A549 (cell line): ENCODE data around the gene ATF3. TPM values are rescaled to one million over a fixed set of nuclear protein-coding genes. Genes with fewer than 3 reads are reported as not detected.

Experiments
- ATAC-seq, 2 experiments: fragments of 200-7000 bp in 1 of 2; fragments of >200 bp in 1 of 2; cut with Nextera tagmentation in 1 of 2; cut with Tn5 transposase in 1 of 2; 3 replicates each; pipeline versions ENCODE4 v1.8.0 to v1.9.1; 2018 to 2020; ENCODE audit warnings: mild to moderate bottlenecking in 1 of 2, moderate library complexity in 1 of 2
- CTCF ChIA-PET: fragments of 300-600 bp; sonication (Branson Sonifier 250); formaldehyde crosslinking; extraction: SDS; loops from one replicate; lab custom pipeline; 2021; ENCODE audit warnings: antibody characterized with exemption, inconsistent platforms; lab: Yijun Ruan, JAX
- POLR2A ChIA-PET: fragments of 350-600 bp; formaldehyde crosslinking; extraction: SDS; loops from one replicate; lab custom pipeline; 2021; ENCODE audit warnings: antibody characterized with exemption, inconsistent platforms; lab: Yijun Ruan, JAX
- DNase-seq, 2 experiments: peaks; one replicate each; pipeline versions ENCODE4 v3.0.0 to v3.0.0-alpha.2; 2011 to 2016; ENCODE audit warnings: low read depth in 1 of 2, low spot score in 1 of 2
- FAIRE-seq: peaks from 2 replicates; lab custom pipeline; 2011; peaks lifted over from hg19 to GRCh38; lab: Jason Lieb, UNC
- H3K27ac ChIP-seq, 2 experiments: fragments of >200 bp; sonication (Bioruptor Twin); formaldehyde crosslinking; 3 replicates each; pipeline ENCODE4 v1.5.1; 2016 to 2017
- H3K4me1 ChIP-seq: fragments of >200 bp; sonication (Bioruptor Twin); formaldehyde crosslinking; 3 replicates; pipeline ENCODE4 v1.6.1; 2016
- H3K4me2 ChIP-seq: fragments of >200 bp; sonication (Bioruptor Twin); formaldehyde crosslinking; 3 replicates; pipeline ENCODE4 v1.6.1; 2016
- H3K4me3 ChIP-seq: fragments of >200 bp; sonication (Bioruptor Twin); formaldehyde crosslinking; 3 replicates; pipeline ENCODE4 v1.5.1; 2016
- H3K9me3 ChIP-seq: fragments of >200 bp; sonication (Bioruptor Twin); formaldehyde crosslinking; 3 replicates; pipeline ENCODE4 v1.6.1; 2016
- CBX8 ChIP-seq: fragments of 200-600 bp; sonication (generic); IDR thresholded peaks from 2 replicates; pipeline ENCODE4 v1.6.1; 2016
- EHF ChIP-seq: fragments of 250-450 bp; sonication (Bioruptor Pico); IDR thresholded peaks from 2 replicates; pipeline ENCODE4 v1.5.0; 2020; ENCODE audit warnings: mild to moderate bottlenecking
- FOSL2 ChIP-seq, 2 experiments: fragments of 450-650 bp in 1 of 2; fragments of >200 bp in 1 of 2; sonication (Bioruptor Twin) in 1 of 2; formaldehyde crosslinking; IDR thresholded peaks; 2 replicates each; pipeline versions ENCODE4 v1.5.0 to v1.6.1; 2016 to 2020; ENCODE audit warnings: mild to moderate bottlenecking in 1 of 2, moderate library complexity in 1 of 2
- HEYL ChIP-seq: fragments of 250-450 bp; sonication (Bioruptor Pico); IDR thresholded peaks from 2 replicates; pipeline ENCODE4 v1.8.0; 2021; ENCODE audit warnings: mild to moderate bottlenecking, moderate library complexity
- HOXB13 ChIP-seq: fragments of 250-450 bp; sonication (Bioruptor Pico); IDR thresholded peaks from 2 replicates; pipeline ENCODE4 v1.5.0; 2020; ENCODE audit warnings: low read depth, mild to moderate bottlenecking, moderate library complexity
- JUN ChIP-seq, 2 experiments: fragments of >200 bp; sonication (Bioruptor Twin); formaldehyde crosslinking; IDR thresholded peaks; 2 replicates in 1 of 2; 3 replicates in 1 of 2; pipeline ENCODE4 v1.6.1; 2016 to 2017
- JUNB ChIP-seq: fragments of >200 bp; sonication (Bioruptor Twin); formaldehyde crosslinking; IDR thresholded peaks from 2 replicates; pipeline ENCODE4 v1.6.1; 2016
- MAZ ChIP-seq: fragments of 150-350 bp; IDR thresholded peaks from 2 replicates; pipeline ENCODE4 v1.6.1; 2014; ENCODE audit warnings: antibody characterized with exemption, low read depth, low read length, borderline replicate concordance
- NPAS2 ChIP-seq: fragments of 250-450 bp; sonication (Bioruptor Pico); IDR thresholded peaks from 2 replicates; pipeline ENCODE4 v1.8.0; 2022; ENCODE audit warnings: mild to moderate bottlenecking, moderate library complexity, borderline replicate concordance
- PHF8 ChIP-seq: fragments of 200-600 bp; sonication (generic); IDR thresholded peaks from 2 replicates; pipeline ENCODE4 v1.6.1; 2016; ENCODE audit warnings: low read depth, mild to moderate bottlenecking, antibody characterized with exemption, moderate library complexity, borderline replicate concordance
- WGBS: methylation state at CpG from one replicate; pipeline ENCODE4 v1.1.6; 2017; ENCODE audit errors: missing lambda C conversion rate; 5-methylcytosine and 5-hydroxymethylcytosine counted together
- polyA plus RNA-seq, 4 experiments: library from polyadenylated mRNA; depleted of rRNA in 3 of 4; stranded (reverse); fragments of >200 nt; fragmentation: RNase III in 1 of 4; extraction: RNeasy Plus Mini Kit Qiagen cat#74134 plus additional on column Dnase treatment in 1 of 4; gene quantifications; 2 replicates in 3 of 4; 3 replicates in 1 of 4; pipeline ENCODE4 v1.2.3, GENCODE V29; 2011 to 2017
- TF ChIP-seq, protein P1 (sequence below): fragments of 200-600 bp; sonication (generic); IDR thresholded peaks from 2 replicates; pipeline ENCODE4 v1.6.1; 2016; ENCODE audit warnings: antibody characterized with exemption, mild to moderate bottlenecking, moderate library complexity
- TF ChIP-seq, protein P2 (sequence below): fragments of >200 bp; sonication (Bioruptor Twin); formaldehyde crosslinking; IDR thresholded peaks from 2 replicates; pipeline ENCODE4 v1.6.1; 2016

ATF3 gene
- polyA plus RNA-seq, 2 of the 4 experiments (the other 2 are of a cell fraction) = 4.4 to 62.9 TPM

- no peak overlapping the region for H3K4me3 ChIP-seq
- no peak overlapping the region for H3K27ac ChIP-seq
- ATAC-seq (no peak), FAIRE-seq (no peak), DNase-seq (no peak)
- no peak overlapping the region for H3K4me2 ChIP-seq
- POLR2A ChIA-PET = interaction anchor here (2.6 kb wide), 1 partner anchor 7 kb away, joined by 13 read pairs; the partner anchor contains the start of gene ATF3
- peaks cover 20% of the 10 kb centered on the region for H3K4me1 ChIP-seq
- H3K9me3 ChIP-seq = no peaks in the 10 kb centered on the region
- WGBS = 41% methylated on average over 2 of the region's 2 CpGs
- CTCF ChIA-PET = interaction anchor here (4.9 kb wide), 1 partner anchor 123 kb away, joined by 57 read pairs; no protein-coding TSS in a partner anchor
- TF ChIP-seq EHF (CRISPR knock-in tag) (no peak), FOSL2 (IDR thresholded peaks at IDR 0.05) (no peak), FOSL2 (CRISPR knock-in tag; IDR thresholded peaks at IDR 0.05) (0 out of 2 replicates have a peak, but pooled peaks have one; percentile 17)
These were observed 7.6 kb upstream of the ATF3 start for GRCh38 chr1:212600980-212601379.

DNA sequence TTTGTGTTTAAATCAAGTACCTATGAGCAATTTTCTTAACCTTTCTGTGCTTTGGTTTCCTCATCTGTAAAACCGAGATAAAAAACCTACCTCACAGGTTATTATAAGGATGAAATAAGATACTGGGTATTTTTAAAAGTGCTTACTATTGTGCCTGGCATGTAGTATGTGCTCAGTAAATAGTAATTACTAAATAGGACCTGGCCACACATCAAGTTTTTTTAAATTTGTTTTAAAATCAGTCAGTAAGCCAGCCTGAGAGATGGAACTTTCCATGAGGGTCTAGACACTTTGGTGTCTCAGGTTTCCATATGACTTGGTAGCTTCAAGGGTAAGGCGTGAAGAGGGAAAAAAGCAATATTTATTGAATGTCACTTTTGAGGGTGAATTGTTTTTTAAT, 7.0 kb upstream of the ATF3 start:
- H3K27ac ChIP-seq = no peak overlapping the region
- WGBS = 53% methylated on average over 2 of the region's 2 CpGs
- CTCF ChIA-PET = interaction anchor here (0.7 kb wide), 1 partner anchor 124 kb away, joined by 3 read pairs; no protein-coding TSS in a partner anchor

DNA sequence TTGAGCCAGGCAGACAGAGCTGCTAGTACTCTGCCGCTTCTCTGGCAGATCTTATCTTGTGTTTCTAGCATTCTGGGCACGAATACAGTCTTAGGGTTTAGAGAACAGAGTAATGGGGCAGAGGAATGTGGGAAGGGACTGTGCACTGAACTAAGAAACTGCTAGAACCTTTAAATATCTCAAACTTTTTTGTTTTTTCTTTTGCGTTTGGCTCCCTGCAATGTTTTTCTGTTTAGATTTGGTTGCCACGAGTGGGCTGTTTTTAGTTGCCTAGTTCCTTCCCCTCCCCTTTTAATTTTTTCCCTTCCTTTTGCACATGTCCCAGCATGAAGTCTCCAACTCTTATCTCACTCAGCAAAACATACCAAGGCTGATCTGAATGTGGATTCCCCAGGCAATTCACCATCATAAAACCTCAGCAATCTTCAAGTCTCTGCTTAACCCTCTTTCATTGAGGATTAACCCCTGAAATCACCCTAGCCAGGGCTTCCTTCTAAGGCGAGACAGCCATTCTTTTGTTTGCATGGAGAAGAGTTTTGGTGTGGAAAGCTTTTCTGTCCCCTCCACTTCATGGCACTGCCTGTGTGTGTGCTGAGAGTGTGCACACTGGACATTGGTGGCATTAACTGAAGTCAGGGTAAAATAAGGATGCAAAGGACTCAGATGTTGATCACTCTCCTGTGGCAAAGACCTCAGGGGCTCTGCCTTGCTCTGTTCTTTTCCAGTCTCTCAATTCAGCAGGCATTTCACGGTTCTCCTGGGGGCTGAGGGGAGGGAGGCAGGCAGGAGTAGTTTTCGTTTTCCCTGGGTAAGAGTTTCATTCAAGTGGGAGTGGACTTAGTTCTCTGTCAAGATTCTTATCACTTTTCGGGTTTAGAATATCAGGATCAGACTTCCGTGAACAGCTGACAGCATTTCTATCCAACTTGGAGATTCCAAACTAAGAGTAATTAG, 2.8 kb upstream of the ATF3 start:
- Histone ChIP-seq H3K4me1 (peaks cover 24% of the 10 kb centered on the region; the same call in 2 of the 3 replicates), H3K4me3 (no peak overlapping the region), H3K9me3 (no peaks in the 10 kb centered on the region), H3K27ac (no peak overlapping the region), H3K4me2 (no peak overlapping the region)
- 43% methylated on average over 9 of the region's 9 CpGs for WGBS
- DNase-seq (no peak), ATAC-seq (no peak), FAIRE-seq (no peak)
- CTCF ChIA-PET = interaction anchor here (0.9 to 3.1 kb wide), 8 partner anchors 8 to 150 kb away, joined by 3 to 30 read pairs (median 4); no protein-coding TSS in a partner anchor
- TF ChIP-seq CBX8 (no peak), JUN (IDR thresholded peaks at IDR 0.05) (peak in 1 of 2 experiments; percentile 6; a peak in 1 of 5 replicates), PHF8 (no peak), JUNB (no peak), HEYL (CRISPR knock-in tag) (no peak)
- POLR2A ChIA-PET = interaction anchor here (3.0 kb wide), 1 partner anchor 9 kb away, joined by 67 read pairs; no protein-coding TSS in a partner anchor

More for the DNA sequence above, 7.0 kb upstream of the ATF3 start:
- FAIRE-seq = no peak
- no peaks in the 10 kb centered on the region for H3K9me3 ChIP-seq
- TF ChIP-seq FOSL2 (IDR thresholded peaks at IDR 0.05) = no peak
- no peak for TF ChIP-seq FOSL2 (CRISPR knock-in tag; IDR thresholded peaks at IDR 0.05)
- TF ChIP-seq HOXB13 = no peak
- TF ChIP-seq JUN (IDR thresholded peaks at IDR 0.05) = no peak
- no peak for TF ChIP-seq NPAS2
- TF ChIP-seq, protein P1, sequence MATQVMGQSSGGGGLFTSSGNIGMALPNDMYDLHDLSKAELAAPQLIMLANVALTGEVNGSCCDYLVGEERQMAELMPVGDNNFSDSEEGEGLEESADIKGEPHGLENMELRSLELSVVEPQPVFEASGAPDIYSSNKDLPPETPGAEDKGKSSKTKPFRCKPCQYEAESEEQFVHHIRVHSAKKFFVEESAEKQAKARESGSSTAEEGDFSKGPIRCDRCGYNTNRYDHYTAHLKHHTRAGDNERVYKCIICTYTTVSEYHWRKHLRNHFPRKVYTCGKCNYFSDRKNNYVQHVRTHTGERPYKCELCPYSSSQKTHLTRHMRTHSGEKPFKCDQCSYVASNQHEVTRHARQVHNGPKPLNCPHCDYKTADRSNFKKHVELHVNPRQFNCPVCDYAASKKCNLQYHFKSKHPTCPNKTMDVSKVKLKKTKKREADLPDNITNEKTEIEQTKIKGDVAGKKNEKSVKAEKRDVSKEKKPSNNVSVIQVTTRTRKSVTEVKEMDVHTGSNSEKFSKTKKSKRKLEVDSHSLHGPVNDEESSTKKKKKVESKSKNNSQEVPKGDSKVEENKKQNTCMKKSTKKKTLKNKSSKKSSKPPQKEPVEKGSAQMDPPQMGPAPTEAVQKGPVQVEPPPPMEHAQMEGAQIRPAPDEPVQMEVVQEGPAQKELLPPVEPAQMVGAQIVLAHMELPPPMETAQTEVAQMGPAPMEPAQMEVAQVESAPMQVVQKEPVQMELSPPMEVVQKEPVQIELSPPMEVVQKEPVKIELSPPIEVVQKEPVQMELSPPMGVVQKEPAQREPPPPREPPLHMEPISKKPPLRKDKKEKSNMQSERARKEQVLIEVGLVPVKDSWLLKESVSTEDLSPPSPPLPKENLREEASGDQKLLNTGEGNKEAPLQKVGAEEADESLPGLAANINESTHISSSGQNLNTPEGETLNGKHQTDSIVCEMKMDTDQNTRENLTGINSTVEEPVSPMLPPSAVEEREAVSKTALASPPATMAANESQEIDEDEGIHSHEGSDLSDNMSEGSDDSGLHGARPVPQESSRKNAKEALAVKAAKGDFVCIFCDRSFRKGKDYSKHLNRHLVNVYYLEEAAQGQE = no peak
- no peak for TF ChIP-seq MAZ
- TF ChIP-seq, protein P2, sequence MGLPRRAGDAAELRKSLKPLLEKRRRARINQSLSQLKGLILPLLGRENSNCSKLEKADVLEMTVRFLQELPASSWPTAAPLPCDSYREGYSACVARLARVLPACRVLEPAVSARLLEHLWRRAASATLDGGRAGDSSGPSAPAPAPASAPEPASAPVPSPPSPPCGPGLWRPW = no peak
- TF ChIP-seq, all 56 proteins: peak for 0
- no peak overlapping the region for H3K4me3 ChIP-seq
- no peak overlapping the region for H3K4me2 ChIP-seq
- H3K4me1 ChIP-seq = peaks cover 18% of the 10 kb centered on the region
- POLR2A ChIA-PET = no interaction called here
- no peak for DNase-seq
- no peak for ATAC-seq
